WTC11 (cell line): Measurements from ENCODE around the gene TAC3.
"Not testable (repeated sequence)": the region's sequence is repeated elsewhere in the genome, so short reads cannot be mapped to it uniquely, and the experiment has no call there.

Experiments
- CTCF ChIP-seq: fragments of 200-600 bp; IDR thresholded peaks from 2 replicates; pipeline ENCODE4 v1.8.0; 2022; ENCODE audit warnings: antibody characterized with exemption
- PREB ChIP-seq: sonication (generic); formaldehyde crosslinking; IDR thresholded peaks from 2 replicates; pipeline ENCODE4 v1.8.1; 2022; ENCODE audit warnings: mild to moderate bottlenecking, missing genetic modification reagents, moderate library complexity, borderline replicate concordance

- not testable (repeated sequence) for TF ChIP-seq CTCF; PREB (CRISPR knock-in tag)
Observed at GRCh38 chr12:57053146-57053545, 36.8 kb upstream of the TAC3 start.
